ENCODE results near the gene TRPM6. TPM values are rescaled to one million over a fixed set of nuclear protein-coding genes. Genes with fewer than 3 reads are reported as not detected.

Gene TRPM6
- total RNA-seq, 1 experiment from 2014 or later: 1.4 TPM

DNA sequence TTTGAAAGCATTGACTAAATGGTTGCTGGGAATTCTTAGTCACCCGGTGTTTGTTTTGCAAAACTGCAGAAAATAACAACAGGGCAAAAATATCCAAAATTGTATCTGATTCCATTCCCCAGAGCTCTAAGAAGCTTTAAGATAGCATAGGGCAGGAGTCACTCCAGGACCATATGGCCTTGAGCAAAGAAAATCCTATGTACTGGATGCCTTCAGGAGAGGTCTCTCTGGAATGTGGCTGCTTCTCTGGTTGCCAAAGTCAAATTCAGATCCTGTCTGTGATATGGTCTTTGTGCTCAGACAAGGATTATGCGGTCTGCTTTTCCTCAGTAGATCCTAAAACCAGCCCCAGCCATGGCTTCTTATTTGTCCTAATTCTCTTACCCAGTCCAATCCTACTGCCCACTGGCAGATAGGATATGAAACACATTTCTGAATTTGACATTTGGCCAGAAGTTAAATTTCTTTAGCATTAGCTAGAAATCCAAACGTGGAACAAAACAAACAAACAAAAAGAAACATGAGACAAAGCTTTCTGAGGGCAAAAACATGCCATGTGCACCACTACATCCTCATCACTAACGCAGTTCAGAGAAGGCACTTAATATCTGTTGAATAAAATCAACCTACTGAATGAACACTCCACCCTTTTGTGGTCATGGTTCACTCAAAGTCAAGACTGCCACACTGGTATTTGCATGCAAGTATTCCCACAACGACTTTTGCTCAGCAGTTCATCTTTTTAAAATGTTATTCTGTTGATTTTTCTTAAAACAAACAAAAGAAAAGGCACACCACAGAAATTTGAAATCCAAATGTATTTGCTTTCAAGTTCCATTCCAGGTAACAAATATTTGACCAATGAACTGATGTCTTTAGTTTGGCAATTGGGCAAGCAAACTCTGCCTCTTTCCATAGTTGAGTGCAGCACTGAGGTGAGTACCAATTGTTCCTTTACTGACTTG is 165.7 kb downstream of the TRPM6 start (continued):
- TF ChIP-seq CTCF (IDR thresholded peaks at IDR 0.05) (no peak), TEAD1 (CRISPR knock-in tag; IDR thresholded peaks at IDR 0.05) (no peak), ZNF423 (CRISPR knock-in tag; IDR thresholded peaks at IDR 0.05) (no peak), ATF6 (CRISPR knock-in tag; IDR thresholded peaks at IDR 0.05) (no peak), USF2 (CRISPR knock-in tag; IDR thresholded peaks at IDR 0.05) (no peak)

DNA sequence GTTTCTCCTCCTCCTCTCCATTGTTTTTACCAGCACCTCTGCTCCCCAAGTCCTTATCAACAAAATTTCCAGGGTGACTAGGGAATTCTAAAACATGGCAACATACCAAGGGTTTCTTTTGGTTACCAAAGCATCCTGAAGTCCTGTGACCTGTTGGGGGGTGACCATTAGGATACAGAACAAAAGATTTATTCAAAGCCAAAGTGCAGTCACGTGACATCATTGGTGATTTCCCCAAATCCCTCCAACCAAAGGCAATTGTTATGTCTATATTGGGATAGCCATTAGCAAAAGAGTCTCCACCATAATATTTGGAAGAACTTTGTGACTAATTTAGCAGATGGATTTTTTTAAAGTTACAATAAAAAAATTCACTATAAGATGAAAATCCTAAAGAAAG is 168.4 kb downstream of the TRPM6 start:
- ChIA-PET POLR2A (no interaction called here), CTCF (no interaction called here)
- H3K9me3 Mint-ChIP-seq: peaks cover 5% of the 10 kb centered on the region
- DNase-seq (ENCODE audit: low spot score) (no peak), ATAC-seq (no peak)
- no peaks in the 10 kb centered on the region for H3K36me3 Mint-ChIP-seq
- H3K27ac Mint-ChIP-seq: no peak overlapping the region
- TF ChIP-seq MLX (CRISPR knock-in tag; IDR thresholded peaks at IDR 0.05) (no peak), RELA (CRISPR knock-in tag; IDR thresholded peaks at IDR 0.05; ENCODE audit: borderline replicate concordance) (no peak)
- TF ChIP-seq, protein P1, sequence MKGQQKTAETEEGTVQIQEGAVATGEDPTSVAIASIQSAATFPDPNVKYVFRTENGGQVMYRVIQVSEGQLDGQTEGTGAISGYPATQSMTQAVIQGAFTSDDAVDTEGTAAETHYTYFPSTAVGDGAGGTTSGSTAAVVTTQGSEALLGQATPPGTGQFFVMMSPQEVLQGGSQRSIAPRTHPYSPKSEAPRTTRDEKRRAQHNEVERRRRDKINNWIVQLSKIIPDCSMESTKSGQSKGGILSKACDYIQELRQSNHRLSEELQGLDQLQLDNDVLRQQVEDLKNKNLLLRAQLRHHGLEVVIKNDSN (CRISPR knock-in tag; IDR thresholded peaks at IDR 0.05): no peak
- H3K4me1 Mint-ChIP-seq: peaks cover 4% of the 10 kb centered on the region; the same call in 1 of the 2 replicates
- no peak overlapping the region for H3K4me3 Mint-ChIP-seq
- no peaks in the 10 kb centered on the region for H3K27me3 Mint-ChIP-seq (ENCODE audit: low read depth)

DNA sequence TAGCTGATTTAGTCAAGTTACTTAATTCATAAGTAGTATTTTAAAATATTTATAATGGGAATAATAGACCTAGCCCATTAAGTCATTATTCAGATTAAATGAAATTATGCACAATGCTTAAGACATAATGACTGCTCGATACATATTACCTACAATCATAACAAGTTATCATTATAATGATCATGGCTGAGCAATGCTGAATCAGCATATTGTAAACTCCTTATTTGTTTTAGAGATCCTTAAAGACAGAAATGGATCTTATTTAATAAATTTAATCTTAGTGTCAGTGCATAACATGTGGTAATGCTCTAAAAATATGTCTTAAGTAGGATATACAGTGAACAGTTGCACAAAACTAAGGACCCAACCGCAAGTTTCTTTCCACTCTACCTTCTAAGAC is 169.0 kb downstream of the TRPM6 start:
- Mint-ChIP-seq H3K4me3 (no peak overlapping the region), H3K27me3 (ENCODE audit: low read depth) (no peaks in the 10 kb centered on the region), H3K9me3 (peaks cover 5% of the 10 kb centered on the region), H3K27ac (no peak overlapping the region), H3K4me1 (peaks cover 4% of the 10 kb centered on the region; the same call in 1 of the 2 replicates), H3K36me3 (no peaks in the 10 kb centered on the region)
- TF ChIP-seq ZNF512 (CRISPR knock-in tag; IDR thresholded peaks at IDR 0.05; ENCODE audit: borderline replicate concordance): no peak
- no peak for TF ChIP-seq ERG (CRISPR knock-in tag; IDR thresholded peaks at IDR 0.05)
- TF ChIP-seq TP53 (CRISPR knock-in tag; IDR thresholded peaks at IDR 0.05): no peak
- no peak for TF ChIP-seq ZNF263 (CRISPR knock-in tag; IDR thresholded peaks at IDR 0.05; ENCODE audit: low read depth)
- no peak for TF ChIP-seq ZNF423 (CRISPR knock-in tag; IDR thresholded peaks at IDR 0.05)
- no peak for TF ChIP-seq FOXK1 (CRISPR knock-in tag; IDR thresholded peaks at IDR 0.05)
- TF ChIP-seq, protein P2, sequence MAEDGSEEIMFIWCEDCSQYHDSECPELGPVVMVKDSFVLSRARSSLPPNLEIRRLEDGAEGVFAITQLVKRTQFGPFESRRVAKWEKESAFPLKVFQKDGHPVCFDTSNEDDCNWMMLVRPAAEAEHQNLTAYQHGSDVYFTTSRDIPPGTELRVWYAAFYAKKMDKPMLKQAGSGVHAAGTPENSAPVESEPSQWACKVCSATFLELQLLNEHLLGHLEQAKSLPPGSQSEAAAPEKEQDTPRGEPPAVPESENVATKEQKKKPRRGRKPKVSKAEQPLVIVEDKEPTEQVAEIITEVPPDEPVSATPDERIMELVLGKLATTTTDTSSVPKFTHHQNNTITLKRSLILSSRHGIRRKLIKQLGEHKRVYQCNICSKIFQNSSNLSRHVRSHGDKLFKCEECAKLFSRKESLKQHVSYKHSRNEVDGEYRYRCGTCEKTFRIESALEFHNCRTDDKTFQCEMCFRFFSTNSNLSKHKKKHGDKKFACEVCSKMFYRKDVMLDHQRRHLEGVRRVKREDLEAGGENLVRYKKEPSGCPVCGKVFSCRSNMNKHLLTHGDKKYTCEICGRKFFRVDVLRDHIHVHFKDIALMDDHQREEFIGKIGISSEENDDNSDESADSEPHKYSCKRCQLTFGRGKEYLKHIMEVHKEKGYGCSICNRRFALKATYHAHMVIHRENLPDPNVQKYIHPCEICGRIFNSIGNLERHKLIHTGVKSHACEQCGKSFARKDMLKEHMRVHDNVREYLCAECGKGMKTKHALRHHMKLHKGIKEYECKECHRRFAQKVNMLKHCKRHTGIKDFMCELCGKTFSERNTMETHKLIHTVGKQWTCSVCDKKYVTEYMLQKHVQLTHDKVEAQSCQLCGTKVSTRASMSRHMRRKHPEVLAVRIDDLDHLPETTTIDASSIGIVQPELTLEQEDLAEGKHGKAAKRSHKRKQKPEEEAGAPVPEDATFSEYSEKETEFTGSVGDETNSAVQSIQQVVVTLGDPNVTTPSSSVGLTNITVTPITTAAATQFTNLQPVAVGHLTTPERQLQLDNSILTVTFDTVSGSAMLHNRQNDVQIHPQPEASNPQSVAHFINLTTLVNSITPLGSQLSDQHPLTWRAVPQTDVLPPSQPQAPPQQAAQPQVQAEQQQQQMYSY (CRISPR knock-in tag; IDR thresholded peaks at IDR 0.05): no peak
- TF ChIP-seq ZNF416 (CRISPR knock-in tag; IDR thresholded peaks at IDR 0.05): no peak
- TF ChIP-seq MLX (CRISPR knock-in tag; IDR thresholded peaks at IDR 0.05): no peak
- ATAC-seq (no peak), DNase-seq (ENCODE audit: low spot score) (no peak)
- POLR2A ChIA-PET: no interaction called here
- CTCF ChIA-PET: no interaction called here
